Right lobe of liver (tissue), 6 donors: Measurements from ENCODE around the gene RNASE4. TPM values are rescaled to one million over a fixed set of nuclear protein-coding genes. Genes with fewer than 3 reads are reported as not detected.
A peak's percentile ranks its signal among the peaks of the same experiment; 100 is the strongest.
"Not testable (repeated sequence)": the region's sequence is repeated elsewhere in the genome, so short reads cannot be mapped to it uniquely, and the experiment has no call there.

Experiments used
- ATAC-seq, 4 donors: fragments of 200-7000 bp; cut with Tn5 transposase; one replicate each; pipeline ENCODE4 v1.9.1; 2020; ENCODE audit warnings: mild to moderate bottlenecking in 4 of 4, moderate library complexity in 4 of 4
- DNase-seq, 3 donors: peaks; one replicate each; pipeline ENCODE4 v3.0.0-alpha.2; 2020
- H3K27ac ChIP-seq, 3 donors: fragments of 200-600 bp; one replicate each; pipeline ENCODE4 v1.8.0; 2022
- H3K27me3 ChIP-seq, 2 donors: fragments of 200-600 bp; one replicate each; pipeline ENCODE4 v1.8.0; 2022
- H3K36me3 ChIP-seq, 4 donors: fragments of 200-600 bp; sonication (generic) in 1 of 4; one replicate each; pipeline versions ENCODE4 v1.5.1 to v1.8.0; 2017 to 2022; ENCODE audit warnings: control low read depth in 1 of 4
- H3K4me1 ChIP-seq, 4 donors: fragments of 200-600 bp; sonication (generic) in 1 of 4; one replicate each; pipeline versions ENCODE4 v1.5.1 to v1.8.0; 2017 to 2022; ENCODE audit warnings: control low read depth in 1 of 4
- H3K4me3 ChIP-seq, 3 donors: fragments of 200-600 bp; one replicate each; pipeline ENCODE4 v1.8.0; 2022
- H3K9me3 ChIP-seq, 4 donors: fragments of 200-600 bp; sonication (generic) in 1 of 4; one replicate each; pipeline versions ENCODE4 v1.5.1 to v1.8.0; 2017 to 2022; ENCODE audit warnings: control low read depth in 1 of 4
- POLR2A ChIP-seq: fragments of 450-650 bp; IDR thresholded peaks from one replicate; pipeline ENCODE4 v1.6.1; 2017; ENCODE audit warnings: antibody characterized with exemption, mild to moderate bottlenecking
- whole genome bisulfite sequencing: methylation state at CpG from one replicate; pipeline ENCODE4 v1.1.6; 2018; ENCODE audit warnings: low coverage, low lambda C conversion rate; ENCODE audit not compliant: insufficient coverage; ENCODE audit errors: missing lambda C conversion rate; 5-methylcytosine and 5-hydroxymethylcytosine counted together
- intact Hi-C, 2 donors: fragments of 100-400 bp; cut with DNase I; formaldehyde crosslinking; loops; one replicate each; pipeline versions ENCODE4 v1.11.2 to v1.14.1; 2022
- total RNA-seq, 6 experiments: library from RNA; depleted of rRNA in 2 of 6; stranded (reverse); fragments of >200 nt in 2 of 6; fragmentation: NEBNext Ultra II Directional in 3 of 6; extraction: Animal tissue kit (Norgen Biotek cat#: 25700) in 3 of 6; gene quantifications; one replicate each; pipeline versions ENCODE4 v1.1.0 to v1.2.4, GENCODE V29; 2016 to 2023
- TF ChIP-seq, protein P1 (sequence below), 4 donors: fragments of 200-600 bp in 3 of 4; fragments of 450-650 bp in 1 of 4; IDR thresholded peaks; one replicate each; pipeline versions ENCODE4 v1.5.1 to v1.8.0; 2016 to 2022; ENCODE audit warnings: antibody characterized with exemption in 4 of 4, mild to moderate bottlenecking in 2 of 4
- donor health status: DM: no; HTN: yes; CAD: no.
- donor health status: DM: no; HTN: no; CAD: no.
- donor health status: DM: no; HTN: no; CAD: no.
- donor health status: DM: no; HTN: yes; CAD: no.
- donor health status: DM: no; HTN: yes; CAD: no.

The RNASE4 gene
- total RNA-seq, 6 experiments from 2014 or later = 129 to 175 (median 151) TPM

GRCh38 chr14:20661197-20661596 lies 23.2 kb upstream of the RNASE4 start:
- H3K36me3 ChIP-seq = no peaks in the 10 kb centered on the region
- H3K27me3 ChIP-seq = peaks cover 0 to 4% of the 10 kb centered on the region in 2 donors
- H3K27ac ChIP-seq = no peak overlapping the region
- 30% methylated on average over 2 of the region's 2 CpGs for WGBS
- peaks cover 0 to 6% (median 3%) of the 10 kb centered on the region in 4 donors for H3K4me1 ChIP-seq
- intact Hi-C loops = loop anchor here in 1 of 2 donors (10.0 kb wide), 1 partner anchor 194 kb away; no protein-coding TSS in a partner anchor
- no peak for TF ChIP-seq POLR2A
- TF ChIP-seq, protein P1, sequence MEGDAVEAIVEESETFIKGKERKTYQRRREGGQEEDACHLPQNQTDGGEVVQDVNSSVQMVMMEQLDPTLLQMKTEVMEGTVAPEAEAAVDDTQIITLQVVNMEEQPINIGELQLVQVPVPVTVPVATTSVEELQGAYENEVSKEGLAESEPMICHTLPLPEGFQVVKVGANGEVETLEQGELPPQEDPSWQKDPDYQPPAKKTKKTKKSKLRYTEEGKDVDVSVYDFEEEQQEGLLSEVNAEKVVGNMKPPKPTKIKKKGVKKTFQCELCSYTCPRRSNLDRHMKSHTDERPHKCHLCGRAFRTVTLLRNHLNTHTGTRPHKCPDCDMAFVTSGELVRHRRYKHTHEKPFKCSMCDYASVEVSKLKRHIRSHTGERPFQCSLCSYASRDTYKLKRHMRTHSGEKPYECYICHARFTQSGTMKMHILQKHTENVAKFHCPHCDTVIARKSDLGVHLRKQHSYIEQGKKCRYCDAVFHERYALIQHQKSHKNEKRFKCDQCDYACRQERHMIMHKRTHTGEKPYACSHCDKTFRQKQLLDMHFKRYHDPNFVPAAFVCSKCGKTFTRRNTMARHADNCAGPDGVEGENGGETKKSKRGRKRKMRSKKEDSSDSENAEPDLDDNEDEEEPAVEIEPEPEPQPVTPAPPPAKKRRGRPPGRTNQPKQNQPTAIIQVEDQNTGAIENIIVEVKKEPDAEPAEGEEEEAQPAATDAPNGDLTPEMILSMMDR (IDR thresholded peaks at IDR 0.05) = no peak
- DNase-seq = no peak
- H3K9me3 ChIP-seq = no peaks in the 10 kb centered on the region
- H3K4me3 ChIP-seq = no peak overlapping the region
- no peak for ATAC-seq

DNA sequence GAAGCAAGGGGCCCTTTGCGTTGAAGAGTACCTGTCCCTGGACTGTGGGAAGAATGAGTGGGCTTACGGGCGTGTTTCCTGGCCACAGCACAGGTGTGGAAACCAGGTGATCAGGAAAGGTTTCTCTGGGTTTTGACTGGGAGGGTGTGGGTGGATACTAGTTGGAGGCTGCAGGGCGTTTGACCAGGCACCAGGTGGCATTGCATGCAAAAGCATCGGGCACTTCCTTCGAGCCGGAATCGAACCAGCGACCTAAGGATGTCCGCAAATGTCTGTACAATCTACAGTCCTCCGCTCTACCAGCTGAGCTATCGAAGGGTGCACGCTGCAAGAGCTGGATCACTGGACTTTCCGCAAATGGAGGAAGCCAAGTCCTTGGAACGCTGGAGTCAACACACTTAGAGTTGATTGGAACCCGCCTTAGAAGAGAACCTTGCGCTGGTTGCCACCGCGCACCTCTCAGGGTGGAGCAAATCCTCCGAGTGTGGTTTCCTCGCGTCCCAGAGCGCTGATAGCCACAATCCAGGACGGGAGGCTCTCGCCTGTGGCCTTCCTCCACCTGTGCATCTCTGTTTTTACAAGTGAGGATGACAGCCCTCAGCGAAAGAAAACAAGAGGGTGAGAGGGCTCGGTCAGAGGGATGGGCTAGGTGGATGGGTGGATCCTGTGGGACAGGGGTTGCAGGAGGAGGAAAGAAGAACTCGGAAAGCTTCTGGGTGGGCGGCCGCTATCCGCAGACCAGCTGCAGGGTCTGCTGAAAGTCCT lies 21.2 kb upstream of the RNASE4 start:
- Histone ChIP-seq H3K36me3 (no peaks in the 10 kb centered on the region), H3K9me3 (no peaks in the 10 kb centered on the region), H3K27me3 (no peaks in the 10 kb centered on the region), H3K27ac (no peak overlapping the region), H3K4me1 (peaks cover 0 to 6% (median 3%) of the 10 kb centered on the region in 4 donors), H3K4me3 (peak overlapping the region in 2 of 3 donors; percentile 12 to 22)
- peak; percentile 67 to 76 (median 75) for DNase-seq
- intact Hi-C loops = loop anchor here in 1 of 2 donors (10.0 kb wide), 1 partner anchor 192 kb away; no protein-coding TSS in a partner anchor
- ATAC-seq = peak; percentile 91 to 98 (median 96)
- WGBS = 4% methylated on average over 22 of the region's 31 CpGs
- no peak for TF ChIP-seq POLR2A
- TF ChIP-seq, protein P1 (IDR thresholded peaks at IDR 0.05) = peak; percentile 66 to 79 (median 73)

DNA sequence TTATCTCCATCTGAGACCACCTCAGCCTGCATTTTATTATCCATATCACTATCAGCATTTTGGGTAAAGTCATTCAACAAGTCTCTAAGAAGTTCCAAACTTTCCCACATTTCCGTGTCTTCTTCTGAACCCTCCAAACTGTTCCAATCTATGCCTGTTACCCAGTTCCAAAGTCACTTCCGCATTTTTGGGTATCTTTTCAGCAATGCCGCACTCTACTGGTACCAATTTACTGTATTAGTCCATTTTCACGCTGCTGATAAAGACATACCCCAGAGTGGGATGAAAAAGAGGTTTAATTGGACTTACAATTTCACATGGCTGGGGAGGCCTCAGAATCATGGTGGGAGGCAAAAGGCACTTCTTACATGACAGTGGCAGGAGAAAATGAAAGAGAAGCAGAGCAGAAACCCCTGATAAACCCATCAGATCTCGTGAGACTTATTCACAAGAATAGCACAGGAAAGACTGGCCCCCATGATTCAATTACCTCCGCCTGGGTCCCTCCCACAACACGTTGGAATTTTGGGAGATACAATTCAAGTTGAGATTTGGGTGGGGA lies 17.9 kb upstream of the RNASE4 start:
- not testable (repeated sequence) for H3K27ac ChIP-seq, H3K4me3 ChIP-seq, H3K36me3 ChIP-seq, ATAC-seq, H3K27me3 ChIP-seq, H3K9me3 ChIP-seq, H3K4me1 ChIP-seq, DNase-seq
- WGBS = 78% methylated on average over 7 of the region's 7 CpGs
- intact Hi-C loops = loop anchor here in 1 of 2 donors (10.0 kb wide), 1 partner anchor 188 kb away; no protein-coding TSS in a partner anchor

DNA sequence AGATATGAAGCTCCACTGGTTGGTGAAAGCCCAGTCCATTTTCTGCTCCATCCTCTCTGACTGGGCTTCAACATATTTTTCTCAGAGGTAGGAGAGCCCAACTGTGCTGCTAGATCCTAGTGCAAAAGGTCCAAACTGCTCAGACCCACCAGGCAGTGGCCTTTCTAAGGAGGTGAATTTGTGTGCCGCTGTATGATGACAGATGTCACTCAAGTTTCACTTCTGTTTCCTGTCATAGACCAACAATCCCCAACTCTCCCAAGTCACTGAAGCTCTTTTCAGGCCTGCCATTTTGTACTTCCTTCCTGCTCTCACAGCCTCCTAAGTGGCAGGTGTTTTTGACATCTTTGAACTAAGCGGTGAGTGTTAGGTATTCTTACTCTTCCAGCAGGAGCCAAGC lies 16.4 kb upstream of the RNASE4 start:
- Histone ChIP-seq H3K9me3 (no peaks in the 10 kb centered on the region), H3K36me3 (no peaks in the 10 kb centered on the region), H3K27ac (no peak overlapping the region), H3K27me3 (no peaks in the 10 kb centered on the region), H3K4me1 (peaks cover 0 to 6% (median 3%) of the 10 kb centered on the region in 4 donors), H3K4me3 (no peak overlapping the region)
- no peak for ATAC-seq
- DNase-seq = no peak
- TF ChIP-seq, protein P1 (IDR thresholded peaks at IDR 0.05) = no peak
- TF ChIP-seq POLR2A = no peak
- intact Hi-C loops = loop anchor here in 1 of 2 donors (10.0 kb wide), 1 partner anchor 187 kb away; no protein-coding TSS in a partner anchor
- 58% methylated on average over 2 of the region's 2 CpGs for WGBS

- no CpG with 5 or more reads among the region's 2 CpGs for WGBS
- no peak for ATAC-seq
- Histone ChIP-seq H3K4me1 (no peaks in the 10 kb centered on the region), H3K36me3 (no peaks in the 10 kb centered on the region), H3K4me3 (no peak overlapping the region), H3K9me3 (no peaks in the 10 kb centered on the region), H3K27me3 (no peaks in the 10 kb centered on the region), H3K27ac (no peak overlapping the region)
- intact Hi-C loops = loop anchor here in 1 of 2 donors (10.0 kb wide), 1 partner anchor 186 kb away; no protein-coding TSS in a partner anchor
- TF ChIP-seq, protein P1 (IDR thresholded peaks at IDR 0.05) = no peak
- no peak for TF ChIP-seq POLR2A
- no peak for DNase-seq
These were observed 15.4 kb upstream of the RNASE4 start for GRCh38 chr14:20668969-20669368.
